GM10266 (cell line): ENCODE measurements around the gene ANGPTL2.

Experiments used
- DNase-seq: peaks from one replicate; pipeline ENCODE4 v3.0.0; 2012; ENCODE audit errors: extremely low spot score
- TF ChIP-seq, protein P1 (sequence below): IDR thresholded peaks from 2 replicates; pipeline ENCODE4 v1.5.1; 2012; ENCODE audit warnings: mild to moderate bottlenecking, low read depth; ENCODE audit not compliant: control insufficient read depth, insufficient read depth; ENCODE audit errors: missing control alignments

The ANGPTL2 gene

DNA sequence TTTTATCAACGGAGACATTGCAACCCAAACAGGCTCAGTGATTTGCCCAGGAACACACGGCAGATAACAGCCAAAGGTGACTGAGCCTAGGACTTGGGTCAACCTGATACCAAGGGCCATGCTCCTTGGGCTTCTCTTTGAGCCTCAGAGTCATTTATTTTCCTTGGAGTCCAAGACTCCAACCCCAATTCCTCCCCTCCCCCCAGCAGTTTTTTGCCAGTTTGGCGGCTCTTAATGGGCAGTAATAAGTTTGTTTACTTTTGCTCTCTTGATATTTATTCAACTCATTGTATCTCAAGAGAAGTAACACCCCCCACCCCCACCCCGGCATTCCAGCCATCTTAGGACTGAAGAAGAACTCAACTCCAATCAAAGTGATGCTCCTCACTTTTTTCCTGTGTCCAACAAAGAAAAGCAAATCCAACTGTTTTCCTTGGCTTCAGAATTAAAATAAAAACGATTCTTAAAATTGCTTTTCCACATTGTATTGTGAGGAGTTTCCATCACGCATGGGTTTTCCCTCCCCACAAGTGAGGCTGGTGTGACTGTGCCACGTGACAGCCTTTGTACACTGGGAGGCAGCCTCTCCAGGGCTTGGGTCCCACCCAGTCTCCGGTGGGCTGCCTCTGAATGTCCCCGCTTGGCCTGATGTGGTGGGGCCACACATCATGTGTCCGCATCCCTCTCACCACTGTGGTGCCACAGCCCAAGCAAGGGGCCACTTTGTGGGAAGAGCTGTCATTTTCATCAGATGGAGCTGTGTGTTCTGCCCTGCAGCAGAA, 9.1 kb downstream of the ANGPTL2 start:
- no peak for DNase-seq
- TF ChIP-seq, protein P1, sequence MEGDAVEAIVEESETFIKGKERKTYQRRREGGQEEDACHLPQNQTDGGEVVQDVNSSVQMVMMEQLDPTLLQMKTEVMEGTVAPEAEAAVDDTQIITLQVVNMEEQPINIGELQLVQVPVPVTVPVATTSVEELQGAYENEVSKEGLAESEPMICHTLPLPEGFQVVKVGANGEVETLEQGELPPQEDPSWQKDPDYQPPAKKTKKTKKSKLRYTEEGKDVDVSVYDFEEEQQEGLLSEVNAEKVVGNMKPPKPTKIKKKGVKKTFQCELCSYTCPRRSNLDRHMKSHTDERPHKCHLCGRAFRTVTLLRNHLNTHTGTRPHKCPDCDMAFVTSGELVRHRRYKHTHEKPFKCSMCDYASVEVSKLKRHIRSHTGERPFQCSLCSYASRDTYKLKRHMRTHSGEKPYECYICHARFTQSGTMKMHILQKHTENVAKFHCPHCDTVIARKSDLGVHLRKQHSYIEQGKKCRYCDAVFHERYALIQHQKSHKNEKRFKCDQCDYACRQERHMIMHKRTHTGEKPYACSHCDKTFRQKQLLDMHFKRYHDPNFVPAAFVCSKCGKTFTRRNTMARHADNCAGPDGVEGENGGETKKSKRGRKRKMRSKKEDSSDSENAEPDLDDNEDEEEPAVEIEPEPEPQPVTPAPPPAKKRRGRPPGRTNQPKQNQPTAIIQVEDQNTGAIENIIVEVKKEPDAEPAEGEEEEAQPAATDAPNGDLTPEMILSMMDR = no peak

DNA sequence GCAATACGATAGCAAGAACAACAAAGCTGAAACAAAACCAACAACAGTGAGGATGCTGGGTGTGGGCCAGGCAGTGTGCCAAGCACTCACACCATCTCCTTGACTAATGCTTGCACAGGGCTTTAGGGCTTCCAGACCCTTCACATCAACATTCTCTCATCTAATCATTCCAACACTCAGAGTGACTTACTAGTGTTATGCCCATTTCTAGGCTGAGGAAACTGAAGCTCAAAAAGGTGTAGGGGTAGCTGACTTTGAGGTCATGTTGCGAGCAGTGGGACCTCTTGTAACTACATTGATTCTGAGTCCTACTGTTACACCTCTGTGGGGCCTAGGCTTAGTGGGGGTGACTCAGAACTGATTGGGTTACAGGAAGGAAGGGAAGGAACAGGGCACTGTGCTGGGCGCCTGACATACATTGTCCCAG, 9.7 kb downstream of the ANGPTL2 start:
- TF ChIP-seq, protein P1 = no peak
- DNase-seq = no peak

DNA sequence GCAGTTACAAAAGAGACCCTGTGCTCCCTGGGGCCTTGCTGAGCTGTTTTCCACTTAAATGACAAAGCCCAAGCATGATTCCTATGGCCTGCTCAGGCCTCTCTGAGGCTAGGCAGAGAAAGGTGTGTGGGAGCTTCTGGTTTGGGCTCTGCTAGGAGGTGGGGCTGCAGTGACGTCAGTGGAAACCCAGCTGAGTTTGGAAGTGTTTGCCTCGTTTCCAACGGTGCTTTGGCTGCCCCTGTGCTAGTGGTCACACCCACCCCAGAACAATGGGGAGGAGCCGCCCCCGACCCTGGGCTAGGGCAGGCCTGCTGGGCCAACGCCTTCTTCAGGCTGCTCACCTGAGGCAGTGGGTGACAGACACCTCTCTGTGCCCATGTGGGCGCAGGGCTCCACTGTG, 10.4 kb downstream of the ANGPTL2 start:
- DNase-seq = no peak
- TF ChIP-seq, protein P1 = no peak

DNA sequence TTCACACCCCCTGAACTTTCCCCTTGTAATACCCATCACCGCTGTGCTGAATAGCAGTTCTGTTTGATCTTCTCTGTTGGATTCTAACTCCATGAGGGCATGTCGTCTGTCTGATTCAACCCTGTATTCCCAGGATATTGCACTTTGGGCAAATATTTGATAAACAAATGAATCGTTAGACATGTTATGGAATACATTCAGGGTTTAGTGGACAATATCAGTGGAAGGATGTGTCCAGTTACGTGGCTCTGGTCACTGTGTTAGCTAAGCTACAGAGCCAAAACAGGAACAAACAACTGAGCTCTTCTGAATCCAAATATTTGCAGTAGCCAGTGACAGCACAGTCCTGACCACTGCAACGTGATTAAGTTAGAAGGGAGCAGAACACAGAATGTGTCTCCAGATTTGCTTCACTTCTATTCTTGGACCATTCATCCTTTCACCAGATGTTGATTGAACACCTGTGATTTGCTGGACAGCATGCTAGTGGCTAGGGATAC, 13.2 kb downstream of the ANGPTL2 start:
- DNase-seq = no peak
- TF ChIP-seq, protein P1 = no peak

DNA sequence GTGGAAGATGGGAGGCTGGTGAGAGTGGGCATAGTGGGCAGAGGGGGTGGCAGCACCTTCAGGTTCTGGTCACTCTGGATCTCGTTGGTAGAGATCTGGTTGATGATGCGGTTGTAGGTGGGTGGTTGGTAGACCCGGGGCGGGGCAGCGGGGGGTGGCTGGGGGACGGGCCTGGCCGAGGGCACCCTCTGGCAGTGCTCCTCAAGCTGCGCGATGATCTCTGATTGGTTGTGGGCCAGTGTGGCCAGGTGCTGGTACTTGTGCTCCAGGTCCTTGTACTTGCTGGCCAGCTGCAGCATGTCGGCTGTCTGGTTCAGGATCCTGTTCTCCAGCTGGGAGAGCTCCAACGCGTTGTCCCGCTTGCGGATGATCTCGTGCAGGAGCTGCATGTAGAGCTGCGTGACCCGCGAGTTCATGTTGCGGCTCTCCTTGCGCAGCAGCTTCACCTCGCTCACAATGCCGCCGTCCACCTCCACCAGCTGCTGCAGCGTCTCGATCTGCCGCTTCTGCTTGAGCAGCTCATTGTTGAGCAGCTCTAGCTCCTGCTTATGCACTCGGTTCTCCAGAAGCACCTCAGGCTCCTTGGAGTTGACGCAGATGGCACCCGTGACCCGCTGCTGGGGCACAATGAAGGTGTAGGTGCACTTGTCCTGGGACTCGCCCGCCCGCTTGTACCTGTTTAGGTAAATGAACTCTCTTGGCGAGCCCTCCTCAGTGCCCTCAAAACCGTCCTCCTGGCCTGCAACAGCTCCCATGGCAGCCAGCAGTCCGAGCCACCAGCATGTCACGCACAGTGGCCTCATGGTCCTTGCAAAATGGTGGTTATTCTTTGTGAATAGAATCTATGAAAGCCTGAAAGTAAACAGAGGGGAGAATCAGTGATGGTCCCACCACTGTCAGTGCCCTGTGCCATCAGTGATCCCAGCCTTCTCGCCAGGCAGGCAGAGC, 14.2 kb downstream of the ANGPTL2 start:
- TF ChIP-seq, protein P1 = no peak
- no peak for DNase-seq

DNA sequence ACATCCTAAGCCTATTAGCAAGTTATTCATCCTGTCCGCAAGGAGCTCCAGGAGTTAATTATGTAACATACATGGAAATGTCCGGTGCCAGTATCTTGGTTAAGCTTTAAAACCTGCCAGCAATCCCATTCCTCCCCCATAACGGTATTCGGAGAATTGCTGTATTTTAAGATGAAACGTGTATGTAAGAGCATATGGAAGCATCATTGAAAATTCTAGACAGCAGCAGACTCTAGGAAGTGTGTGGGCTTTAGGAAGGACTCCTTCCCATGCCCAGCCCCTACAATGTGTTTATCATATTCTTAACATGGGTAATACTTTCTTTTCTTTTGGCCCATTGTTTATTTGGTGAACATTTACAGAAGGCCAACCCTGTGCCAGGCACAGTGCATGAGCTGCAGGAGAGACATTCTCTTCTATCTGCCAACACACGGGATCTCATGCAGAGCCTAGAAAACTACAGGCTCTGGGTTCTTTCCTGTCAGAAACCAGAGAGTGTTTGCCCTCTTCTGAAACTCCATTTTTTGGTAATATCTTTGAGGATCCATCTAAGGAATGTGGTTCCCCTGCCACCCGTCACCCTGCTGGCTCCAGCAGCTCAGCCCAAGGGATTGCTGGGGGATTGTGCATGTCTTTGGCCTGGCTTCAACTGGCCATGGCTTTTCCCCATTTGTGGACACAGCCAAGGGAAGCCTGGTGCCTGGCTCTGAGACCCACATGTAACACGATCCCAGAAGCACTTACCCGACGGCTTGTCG, 15.1 kb downstream of the ANGPTL2 start:
- no peak for DNase-seq
- TF ChIP-seq, protein P1 = no peak
